Measurements from ENCODE around the gene PLEKHG4B.

GRCh38 chr5:129820-130219 lies 37.9 kb downstream of the PLEKHG4B start:
- TF ChIP-seq CTCF (IDR thresholded peaks at IDR 0.05) = no peak
- TF ChIP-seq POLR2A (IDR thresholded peaks at IDR 0.05) = no peak

Data from thyroid gland (tissue), 4 donors.